Loucy (cell line): ENCODE data around the gene CFAP20DC.

Source experiments
- H2AFZ ChIP-seq: fragments of 200-600 bp; sonication (generic); 2 replicates; pipeline ENCODE4 v1.6.0; 2016; ENCODE audit warnings: antibody characterized with exemption, mild to moderate bottlenecking, low read length, moderate library complexity
- H3F3A ChIP-seq: fragments of 200-600 bp; 2 replicates; pipeline ENCODE4 v1.6.0; 2016; ENCODE audit warnings: antibody characterized with exemption, low read depth, mild to moderate bottlenecking
- H3K27me3 ChIP-seq: fragments of 200-600 bp; sonication (generic); 2 replicates; pipeline ENCODE4 v1.6.1; 2014; ENCODE audit warnings: low read length, mild to moderate bottlenecking; ENCODE audit not compliant: insufficient read depth, poor library complexity, severe bottlenecking
- H3K36me3 ChIP-seq: fragments of 200-600 bp; sonication (generic); 2 replicates; pipeline ENCODE4 v1.6.1; 2016; ENCODE audit warnings: low read length; ENCODE audit not compliant: insufficient read depth
- H3K4me1 ChIP-seq: fragments of 200-600 bp; sonication (generic); 2 replicates; pipeline ENCODE4 v1.5.1; 2014; ENCODE audit warnings: low read length, mild to moderate bottlenecking; ENCODE audit not compliant: insufficient read depth, poor library complexity, severe bottlenecking
- H3K4me2 ChIP-seq: fragments of 200-600 bp; sonication (generic); 2 replicates; pipeline ENCODE4 v1.6.0; 2014; ENCODE audit warnings: antibody characterized with exemption, low read length, low read depth, mild to moderate bottlenecking; ENCODE audit not compliant: poor library complexity, severe bottlenecking
- H3K4me3 ChIP-seq: fragments of 200-600 bp; sonication (generic); 2 replicates; pipeline ENCODE4 v1.5.1; 2014; ENCODE audit warnings: low read length, mild to moderate bottlenecking, mixed read lengths; ENCODE audit not compliant: poor library complexity, severe bottlenecking
- H3K79me2 ChIP-seq: fragments of 200-600 bp; sonication (generic); 2 replicates; pipeline ENCODE4 v1.6.1; 2014; ENCODE audit warnings: low read length; ENCODE audit not compliant: insufficient read depth
- H3K9ac ChIP-seq: fragments of 200-600 bp; sonication (generic); 2 replicates; pipeline ENCODE4 v1.6.0; 2014; ENCODE audit warnings: mild to moderate bottlenecking, low read depth, low read length, moderate library complexity; ENCODE audit not compliant: poor library complexity, severe bottlenecking
- H3K9me2 ChIP-seq: fragments of 200-600 bp; sonication (generic); replicated peaks from 2 replicates; pipeline ENCODE4 v1.6.1; 2016; ENCODE audit warnings: low read depth, low read length, mixed read lengths
- H3K9me3 ChIP-seq: fragments of 200-600 bp; sonication (generic); 2 replicates; pipeline ENCODE4 v1.6.1; 2014; ENCODE audit warnings: mild to moderate bottlenecking, antibody characterized with exemption, low read length, low read depth; ENCODE audit not compliant: insufficient read depth
- H4K20me1 ChIP-seq: fragments of 200-600 bp; sonication (generic); 2 replicates; pipeline ENCODE4 v1.6.0; 2014; ENCODE audit warnings: antibody characterized with exemption, low read length, mild to moderate bottlenecking; ENCODE audit not compliant: insufficient read depth, poor library complexity, severe bottlenecking
- EZH2phosphoT487 ChIP-seq: fragments of 200-600 bp; IDR thresholded peaks from 2 replicates; pipeline ENCODE4 v1.6.1; 2018; ENCODE audit warnings: antibody characterized with exemption, mild to moderate bottlenecking, moderate library complexity, borderline replicate concordance
- TF ChIP-seq, protein P1 (sequence below): fragments of 200-600 bp; sonication (generic); conservative IDR thresholded peaks from 2 replicates; pipeline ENCODE4 v1.5.1; 2014; ENCODE audit warnings: mild to moderate bottlenecking, antibody characterized with exemption, low read length

CFAP20DC gene

DNA sequence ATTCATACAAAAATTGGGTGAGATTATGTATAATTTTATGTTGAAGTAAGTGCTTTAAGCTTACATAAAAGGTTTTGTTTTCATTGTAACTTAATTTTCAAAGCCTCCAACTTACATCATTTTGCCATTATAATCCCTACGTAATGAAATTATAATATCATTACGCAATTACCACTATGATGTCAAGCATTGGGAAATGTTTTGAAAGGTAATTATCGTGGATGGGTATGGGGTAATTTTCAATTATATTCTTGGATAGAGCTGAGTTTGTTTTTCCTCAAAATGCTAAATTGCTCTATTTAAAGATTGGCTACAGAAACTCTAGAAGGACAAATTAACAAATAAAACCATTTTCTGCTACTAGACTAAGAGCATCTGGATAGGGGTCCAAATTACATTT is 303.1 kb downstream of the CFAP20DC start:
- H3K27me3 ChIP-seq: no peaks in the 10 kb centered on the region
- H3K4me1 ChIP-seq: no peaks in the 10 kb centered on the region
- no peaks in the 10 kb centered on the region for H3K79me2 ChIP-seq
- no peak overlapping the region for H3K9ac ChIP-seq
- H2AFZ ChIP-seq: no peak overlapping the region
- no peaks in the 10 kb centered on the region for H4K20me1 ChIP-seq
- H3F3A ChIP-seq: no peaks in the 10 kb centered on the region
- no peak overlapping the region for H3K4me2 ChIP-seq
- H3K9me2 ChIP-seq: no peaks in the 10 kb centered on the region
- no peak overlapping the region for H3K4me3 ChIP-seq
- H3K36me3 ChIP-seq: no peaks in the 10 kb centered on the region; the same call in 1 of the 2 replicates
- H3K9me3 ChIP-seq: no peaks in the 10 kb centered on the region
- no peak for TF ChIP-seq EZH2phosphoT487
- TF ChIP-seq, protein P1, sequence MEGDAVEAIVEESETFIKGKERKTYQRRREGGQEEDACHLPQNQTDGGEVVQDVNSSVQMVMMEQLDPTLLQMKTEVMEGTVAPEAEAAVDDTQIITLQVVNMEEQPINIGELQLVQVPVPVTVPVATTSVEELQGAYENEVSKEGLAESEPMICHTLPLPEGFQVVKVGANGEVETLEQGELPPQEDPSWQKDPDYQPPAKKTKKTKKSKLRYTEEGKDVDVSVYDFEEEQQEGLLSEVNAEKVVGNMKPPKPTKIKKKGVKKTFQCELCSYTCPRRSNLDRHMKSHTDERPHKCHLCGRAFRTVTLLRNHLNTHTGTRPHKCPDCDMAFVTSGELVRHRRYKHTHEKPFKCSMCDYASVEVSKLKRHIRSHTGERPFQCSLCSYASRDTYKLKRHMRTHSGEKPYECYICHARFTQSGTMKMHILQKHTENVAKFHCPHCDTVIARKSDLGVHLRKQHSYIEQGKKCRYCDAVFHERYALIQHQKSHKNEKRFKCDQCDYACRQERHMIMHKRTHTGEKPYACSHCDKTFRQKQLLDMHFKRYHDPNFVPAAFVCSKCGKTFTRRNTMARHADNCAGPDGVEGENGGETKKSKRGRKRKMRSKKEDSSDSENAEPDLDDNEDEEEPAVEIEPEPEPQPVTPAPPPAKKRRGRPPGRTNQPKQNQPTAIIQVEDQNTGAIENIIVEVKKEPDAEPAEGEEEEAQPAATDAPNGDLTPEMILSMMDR: no peak

DNA sequence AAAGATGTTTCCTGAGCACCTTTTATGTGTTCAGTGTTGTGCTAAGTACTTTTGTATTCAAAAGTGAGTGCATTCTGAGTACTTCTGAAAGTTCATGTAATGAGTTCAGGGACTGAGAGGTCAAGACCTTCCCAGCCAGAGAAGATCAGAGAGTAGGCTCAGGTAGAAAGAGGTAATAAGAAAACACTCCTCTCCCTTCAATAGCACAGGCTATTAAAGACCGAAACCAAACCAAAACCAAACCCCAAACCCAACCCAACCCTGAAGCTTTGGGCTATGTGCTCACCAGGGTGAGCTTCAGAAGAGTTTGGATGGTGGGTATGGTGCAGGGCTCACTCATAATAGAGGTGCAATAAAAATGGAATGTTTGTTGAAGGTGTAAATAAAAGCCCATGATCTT is 306.5 kb downstream of the CFAP20DC start:
- H3K4me2 ChIP-seq: no peak overlapping the region
- H4K20me1 ChIP-seq: no peaks in the 10 kb centered on the region
- no peaks in the 10 kb centered on the region for H3K79me2 ChIP-seq
- TF ChIP-seq EZH2phosphoT487: no peak
- TF ChIP-seq, protein P1: no peak
- H3K4me3 ChIP-seq: no peak overlapping the region
- H3K9me3 ChIP-seq: no peaks in the 10 kb centered on the region
- no peaks in the 10 kb centered on the region for H3K9me2 ChIP-seq
- H3K36me3 ChIP-seq: no peaks in the 10 kb centered on the region; the same call in 1 of the 2 replicates
- no peaks in the 10 kb centered on the region for H3K27me3 ChIP-seq
- H3K9ac ChIP-seq: no peak overlapping the region
- no peaks in the 10 kb centered on the region for H3K4me1 ChIP-seq
- H3F3A ChIP-seq: no peaks in the 10 kb centered on the region
- H2AFZ ChIP-seq: no peak overlapping the region

DNA sequence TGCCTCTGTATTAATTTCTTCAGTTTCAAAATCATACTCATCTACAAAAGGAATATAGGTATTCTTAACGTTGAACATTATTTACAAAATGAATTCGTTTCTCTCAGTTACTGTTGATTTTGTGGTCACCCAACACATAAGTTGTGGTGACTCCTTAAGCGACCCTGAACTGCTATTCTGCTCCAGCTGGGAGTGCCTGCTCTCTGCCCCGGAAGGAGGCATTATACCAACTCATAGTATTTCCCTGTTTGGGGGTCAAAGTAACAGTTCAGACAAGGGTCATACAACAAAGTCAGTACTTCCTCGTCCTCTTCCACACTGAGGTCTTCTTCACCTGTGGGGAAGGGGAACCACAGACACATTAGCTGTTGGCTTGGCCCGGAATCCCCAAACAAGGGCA is 307.6 kb downstream of the CFAP20DC start:
- no peak for TF ChIP-seq EZH2phosphoT487
- TF ChIP-seq, protein P1: no peak
- Histone ChIP-seq H3K36me3 (no peaks in the 10 kb centered on the region; the same call in 1 of the 2 replicates), H4K20me1 (no peaks in the 10 kb centered on the region), H3K9me2 (no peaks in the 10 kb centered on the region), H3K4me3 (no peak overlapping the region), H3K4me2 (no peak overlapping the region), H3F3A (no peaks in the 10 kb centered on the region), H3K4me1 (no peaks in the 10 kb centered on the region), H3K27me3 (no peaks in the 10 kb centered on the region), H3K9ac (no peak overlapping the region), H3K79me2 (no peaks in the 10 kb centered on the region), H3K9me3 (no peaks in the 10 kb centered on the region), H2AFZ (no peak overlapping the region)
